H9 (cell line): Measurements from ENCODE around the gene MORN5. TPM values are rescaled to one million over a fixed set of nuclear protein-coding genes. Genes with fewer than 3 reads are reported as not detected.

Experiments
- DNase-seq: peaks from one replicate; pipeline ENCODE4 v3.0.0-alpha.2; 2017
- H2AFZ ChIP-seq: one replicate; pipeline ENCODE4 v1.6.1; 2013; ENCODE audit warnings: mild to moderate bottlenecking, low read length, control low read depth, moderate library complexity
- H2AK5ac ChIP-seq: 2 replicates; pipeline ENCODE4 v1.6.1; 2013; ENCODE audit warnings: low read length, control low read depth, mixed read lengths; ENCODE audit not compliant: insufficient read length
- H2BK120ac ChIP-seq: one replicate; pipeline ENCODE4 v1.6.1; 2013; ENCODE audit warnings: low read depth, mild to moderate bottlenecking, low read length, control low read depth, inconsistent platforms; ENCODE audit not compliant: poor library complexity, severe bottlenecking
- H2BK12ac ChIP-seq: 2 replicates; pipeline ENCODE4 v1.6.1; 2013; ENCODE audit warnings: low read length, control low read depth, mixed read lengths, low read depth; ENCODE audit not compliant: insufficient read length
- H2BK15ac ChIP-seq: 2 replicates; pipeline ENCODE4 v1.6.1; 2013; ENCODE audit warnings: low read depth, low read length, control low read depth
- H2BK20ac ChIP-seq: one replicate; pipeline ENCODE4 v1.6.1; 2013; ENCODE audit warnings: low read depth, mild to moderate bottlenecking, low read length, control low read depth, inconsistent platforms; ENCODE audit not compliant: poor library complexity, severe bottlenecking
- H2BK5ac ChIP-seq: 2 replicates; pipeline ENCODE4 v1.6.1; 2013; ENCODE audit warnings: low read length, control low read depth, mixed read lengths; ENCODE audit not compliant: insufficient read length
- H3K14ac ChIP-seq: 2 replicates; pipeline ENCODE4 v1.6.1; 2013; ENCODE audit warnings: low read length, control low read depth; ENCODE audit not compliant: insufficient read depth
- H3K18ac ChIP-seq: 2 replicates; pipeline ENCODE4 v1.6.1; 2013; ENCODE audit warnings: low read depth, mild to moderate bottlenecking, mixed read lengths, low read length, control low read depth; ENCODE audit not compliant: insufficient read length
- H3K23ac ChIP-seq: 2 replicates; pipeline ENCODE4 v1.6.1; 2013; ENCODE audit warnings: low read length, control low read depth, mixed read lengths, low read depth; ENCODE audit not compliant: insufficient read length
- H3K23me2 ChIP-seq: 2 replicates; pipeline ENCODE4 v1.6.1; 2013; ENCODE audit warnings: low read depth, mild to moderate bottlenecking, mixed read lengths, low read length, control low read depth; ENCODE audit not compliant: insufficient read length, poor library complexity, severe bottlenecking
- H3K27ac ChIP-seq: 2 replicates; pipeline ENCODE4 v1.5.1; 2013; ENCODE audit warnings: low read length, control low read depth, mixed read lengths, low read depth; ENCODE audit not compliant: insufficient read length
- H3K27me3 ChIP-seq: 2 replicates; pipeline ENCODE4 v1.6.1; 2013; ENCODE audit warnings: low read length, control low read depth, inconsistent platforms; ENCODE audit not compliant: insufficient read depth
- H3K4ac ChIP-seq: 2 replicates; pipeline ENCODE4 v1.6.1; 2013; ENCODE audit warnings: low read depth, mild to moderate bottlenecking, control low read depth, inconsistent platforms, low read length, moderate library complexity
- H3K4me1 ChIP-seq: 2 replicates; pipeline ENCODE4 v1.6.1; 2013; ENCODE audit warnings: low read length, control low read depth, inconsistent platforms; ENCODE audit not compliant: insufficient read depth
- H3K4me2 ChIP-seq: 2 replicates; pipeline ENCODE4 v1.6.1; 2013; ENCODE audit warnings: low read length, control low read depth, mixed read lengths; ENCODE audit not compliant: insufficient read length, insufficient read depth
- H3K56ac ChIP-seq: 2 replicates; pipeline ENCODE4 v1.6.1; 2013; ENCODE audit warnings: low read depth, mild to moderate bottlenecking, mixed read lengths, low read length, control low read depth; ENCODE audit not compliant: insufficient read length
- H3K79me1 ChIP-seq: 2 replicates; pipeline ENCODE4 v1.6.1; 2013; ENCODE audit warnings: low read depth, mild to moderate bottlenecking, moderate library complexity, low read length, control low read depth, inconsistent platforms; ENCODE audit not compliant: insufficient read depth, poor library complexity, severe bottlenecking
- H3K79me2 ChIP-seq: 2 replicates; pipeline ENCODE4 v1.6.1; 2013; ENCODE audit warnings: low read length, control low read depth, inconsistent platforms; ENCODE audit not compliant: insufficient read depth
- H3K9ac ChIP-seq: 2 replicates; pipeline ENCODE4 v1.6.1; 2013; ENCODE audit warnings: low read length, control low read depth, mixed read lengths; ENCODE audit not compliant: insufficient read length; ENCODE audit errors: extremely low read depth
- H3K9me3 ChIP-seq: one replicate; pipeline ENCODE4 v1.6.1; 2013; ENCODE audit warnings: low read depth, low read length, inconsistent platforms; ENCODE audit not compliant: control insufficient read depth
- H3T11ph ChIP-seq: one replicate; pipeline ENCODE4 v1.6.1; 2013; ENCODE audit warnings: mild to moderate bottlenecking, low read length, control low read depth, inconsistent platforms
- H4K20me1 ChIP-seq: one replicate; pipeline ENCODE4 v1.6.1; 2013; ENCODE audit not compliant: control insufficient read depth, insufficient read length, insufficient read depth
- H4K5ac ChIP-seq: 2 replicates; pipeline ENCODE4 v1.6.1; 2013; ENCODE audit warnings: low read depth, mild to moderate bottlenecking, mixed read lengths, low read length, control low read depth; ENCODE audit not compliant: insufficient read length
- H4K8ac ChIP-seq: replicated peaks from 2 replicates; pipeline ENCODE4 v1.6.1; 2013; ENCODE audit warnings: low read length, control low read depth, mixed read lengths, low read depth; ENCODE audit not compliant: insufficient read length
- H4K91ac ChIP-seq: 2 replicates; pipeline ENCODE4 v1.6.1; 2013; ENCODE audit warnings: low read depth, mild to moderate bottlenecking, moderate library complexity, mixed read lengths, low read length, control low read depth; ENCODE audit not compliant: insufficient read length
- H3K27ac Mint-ChIP-seq, 3 experiments: 2 replicates in 2 of 3; 3 replicates in 1 of 3; pipeline ENCODE4 v1.8.0; 2020 to 2021; ENCODE audit warnings: mixed read lengths in 3 of 3, mild to moderate bottlenecking in 1 of 3, moderate library complexity in 1 of 3
- H3K27me3 Mint-ChIP-seq: 2 replicates; pipeline ENCODE4 v1.8.0; 2021; ENCODE audit warnings: low read depth, mild to moderate bottlenecking, moderate library complexity, mixed read lengths
- H3K36me3 Mint-ChIP-seq, 3 experiments: 2 replicates in 2 of 3; 3 replicates in 1 of 3; pipeline ENCODE4 v1.8.0; 2020 to 2021; ENCODE audit warnings: low read depth in 3 of 3, mixed read lengths in 3 of 3; ENCODE audit not compliant: insufficient read depth in 1 of 3
- H3K4me1 Mint-ChIP-seq, 2 experiments: 2 replicates each; pipeline ENCODE4 v1.8.0; 2020; ENCODE audit warnings: mixed read lengths in 2 of 2
- H3K4me3 Mint-ChIP-seq, 2 experiments: 2 replicates in 1 of 2; 3 replicates in 1 of 2; pipeline ENCODE4 v1.8.0; 2020 to 2021; ENCODE audit warnings: mild to moderate bottlenecking in 2 of 2, mixed read lengths in 2 of 2, moderate library complexity in 1 of 2
- H3K9me3 Mint-ChIP-seq, 2 experiments: 2 replicates in 1 of 2; 3 replicates in 1 of 2; pipeline ENCODE4 v1.8.0; 2020; ENCODE audit warnings: mild to moderate bottlenecking in 2 of 2, mixed read lengths in 2 of 2, moderate library complexity in 1 of 2
- CTCF ChIP-seq: fragments of 200-600 bp; sonication (generic); conservative IDR thresholded peaks from 3 replicates; pipeline ENCODE4 v1.8.0; 2021; ENCODE audit warnings: antibody characterized with exemption, mild to moderate bottlenecking
- WGBS: extraction: QIAGEN DNeasy Blood & Tissue Kit; methylation state at CpG from one replicate; pipeline ENCODE4 v1.1.7; 2013; ENCODE audit warnings: missing lambda C conversion rate, low lambda C conversion rate, mixed read lengths; ENCODE audit not compliant: insufficient read length; ENCODE audit errors: extremely low coverage; 5-methylcytosine and 5-hydroxymethylcytosine counted together
- total RNA-seq: library from RNA; stranded (reverse); gene quantifications from 2 replicates; pipeline ENCODE4 v1.2.1, GENCODE V29; 2021

MORN5 gene
- total RNA-seq, 1 experiment from 2014 or later: not detected

GRCh38 chr9:122128007-122128968, 31.4 kb upstream of the MORN5 start:
- H3K27ac ChIP-seq: no peak overlapping the region
- no peaks in the 10 kb centered on the region for H4K20me1 ChIP-seq
- TF ChIP-seq CTCF: no peak
- no CpG with 5 or more reads among the region's 24 CpGs for WGBS
- H4K5ac ChIP-seq: no peak overlapping the region
- no peak overlapping the region for H2BK15ac ChIP-seq
- no peak overlapping the region for H3T11ph ChIP-seq
- H3K23ac ChIP-seq: no peak overlapping the region
- peaks cover 41% of the 10 kb centered on the region in 2 experiments for H3K4me1 Mint-ChIP-seq
- H3K4ac ChIP-seq: no peak overlapping the region
- H3K36me3 Mint-ChIP-seq: no peaks in the 10 kb centered on the region
- no peaks in the 10 kb centered on the region for H3K9me3 Mint-ChIP-seq
- H4K8ac ChIP-seq: no peak overlapping the region
- no peak for DNase-seq
- H3K56ac ChIP-seq: no peak overlapping the region
- H3K79me1 ChIP-seq: no peaks in the 10 kb centered on the region
- no peak overlapping the region for H2AFZ ChIP-seq
- H3K4me2 ChIP-seq: no peak overlapping the region
- H3K27me3 ChIP-seq: peaks cover 3% of the 10 kb centered on the region; the same call in 1 of the 2 replicates
- H3K14ac ChIP-seq: no peak overlapping the region
- H2BK120ac ChIP-seq: no peak overlapping the region
- H2BK20ac ChIP-seq: no peak overlapping the region
- peaks cover 9% of the 10 kb centered on the region for H3K23me2 ChIP-seq
- no peak overlapping the region for H3K27ac Mint-ChIP-seq
- H4K91ac ChIP-seq: no peak overlapping the region
- H2BK12ac ChIP-seq: no peak overlapping the region
- no peak overlapping the region for H3K18ac ChIP-seq
- peaks cover 7% of the 10 kb centered on the region; the same call in 1 of the 2 replicates for H3K4me1 ChIP-seq
- H3K9ac ChIP-seq: no peak overlapping the region
- H3K27me3 Mint-ChIP-seq: peaks cover 64% of the 10 kb centered on the region
- no peak overlapping the region for H2BK5ac ChIP-seq
- H3K79me2 ChIP-seq: no peaks in the 10 kb centered on the region
- H2AK5ac ChIP-seq: no peak overlapping the region
- no peak overlapping the region for H3K4me3 Mint-ChIP-seq
- no peaks in the 10 kb centered on the region for H3K9me3 ChIP-seq
